HCT116 (cell line): ENCODE results near the gene RBM47. TPM values are rescaled to one million over a fixed set of nuclear protein-coding genes. Genes with fewer than 3 reads are reported as not detected.

Source experiments
- ATAC-seq: fragments of 200-7000 bp; cut with Tn5 transposase; 2 replicates; pipeline ENCODE4 v1.9.1; 2020; ENCODE audit warnings: mild to moderate bottlenecking, moderate library complexity
- BruUV-seq: library from RNA; stranded (reverse); fragments of 400-500 nt; replicated peaks from 2 replicates; lab custom pipeline; 2021; lab: Mats Ljungman, UMichigan
- CTCF ChIA-PET: fragments of 300-600 bp; sonication (Branson Sonifier 250); formaldehyde crosslinking; loops from one replicate; lab custom pipeline; 2021; ENCODE audit warnings: antibody characterized with exemption; lab: Charles Lee
- POLR2A ChIA-PET: fragments of 300-600, 350-600 bp; sonication (Branson Sonifier 250); formaldehyde crosslinking; loops from one replicate; lab custom pipeline; 2021; ENCODE audit warnings: antibody characterized with exemption; lab: Charles Lee
- RAD21 ChIA-PET, 2 experiments: fragments of 300-600 bp; sonication (Branson Sonifier 250); formaldehyde crosslinking; loops; one replicate each; lab custom pipeline; 2023; ENCODE audit warnings: low total read pairs in 2 of 2; ENCODE audit not compliant: uncharacterized antibody in 2 of 2, unreplicated experiment in 2 of 2, low non-redundant PET in 1 of 2; lab: Charles Lee
- DNase-seq: peaks from one replicate; pipeline ENCODE4 v3.0.0-alpha.2; 2010; ENCODE audit warnings: low read depth, low spot score
- H2AFZ ChIP-seq: fragments of 200-600 bp; shearing (Covaris generic), sonication (generic); 2 replicates; pipeline ENCODE4 v1.6.1; 2017; ENCODE audit warnings: low read depth, mixed run types, mixed read lengths, antibody characterized with exemption, low read length; ENCODE audit not compliant: poor library complexity, severe bottlenecking
- H3K27ac ChIP-seq: 2 replicates; pipeline ENCODE4 v1.5.1; 2012; ENCODE audit warnings: low read depth, low read length
- H3K27me3 ChIP-seq: fragments of 200-600 bp; sonication (generic); 2 replicates; pipeline ENCODE4 v1.6.1; 2016; ENCODE audit warnings: mixed run types, low read length, mixed read lengths; ENCODE audit not compliant: insufficient read depth
- H3K36me3 ChIP-seq, 2 experiments: fragments of 200-500 bp in 1 of 2; fragments of 200-600 bp in 1 of 2; sonication (Bioruptor generic) in 1 of 2; sonication (generic) in 1 of 2; 2 replicates each; pipeline versions ENCODE4 v1.5.1 to v1.6.1; 2014 to 2016; ENCODE audit warnings: low read length in 2 of 2, inconsistent platforms in 1 of 2, mixed read lengths in 1 of 2, mixed run types in 1 of 2; ENCODE audit not compliant: insufficient read depth in 2 of 2, control insufficient read depth in 1 of 2
- H3K4me1 ChIP-seq, 2 experiments: fragments of 200-600 bp in 1 of 2; sonication (generic) in 1 of 2; 2 replicates each; pipeline versions ENCODE4 v1.5.1 to v1.6.1; 2012 to 2017; ENCODE audit warnings: low read length in 2 of 2, inconsistent platforms in 1 of 2, mild to moderate bottlenecking in 1 of 2, mixed read lengths in 1 of 2, mixed run types in 1 of 2, moderate library complexity in 1 of 2; ENCODE audit not compliant: insufficient read depth in 2 of 2, control insufficient read depth in 1 of 2
- H3K4me2 ChIP-seq: fragments of 200-600 bp; sonication (generic); 2 replicates; pipeline ENCODE4 v1.6.1; 2017; ENCODE audit warnings: mixed run types, low read length, mixed read lengths
- H3K4me3 ChIP-seq, 2 experiments: fragments of 200-600 bp in 1 of 2; sonication (generic) in 1 of 2; replicated peaks in 1 of 2; 2 replicates each; pipeline ENCODE4 v1.5.1; 2011 to 2016; ENCODE audit warnings: low read length in 2 of 2, control low read depth in 1 of 2, low read depth in 1 of 2, mild to moderate bottlenecking in 1 of 2, mixed read lengths in 1 of 2, mixed run types in 1 of 2
- H3K79me2 ChIP-seq: fragments of 200-600 bp; sonication (generic); 2 replicates; pipeline ENCODE4 v1.6.1; 2017; ENCODE audit warnings: mild to moderate bottlenecking, mixed run types, low read length, moderate library complexity, mixed read lengths; ENCODE audit not compliant: insufficient read depth
- H3K9ac ChIP-seq: fragments of 200-600 bp; sonication (generic); 2 replicates; pipeline ENCODE4 v1.6.1; 2016; ENCODE audit warnings: low read length, mixed read lengths
- H3K9me2 ChIP-seq: fragments of 200-600 bp; sonication (generic), shearing (Covaris generic); 2 replicates; pipeline ENCODE4 v1.6.1; 2017; ENCODE audit warnings: mixed run types, mild to moderate bottlenecking, moderate library complexity; ENCODE audit not compliant: insufficient read depth
- H3K9me3 ChIP-seq, 2 experiments: fragments of 200-500 bp in 1 of 2; fragments of 200-600 bp in 1 of 2; sonication (Bioruptor generic) in 1 of 2; sonication (generic) in 1 of 2; 2 replicates each; pipeline ENCODE4 v1.6.1; 2014 to 2017; ENCODE audit warnings: low read length in 2 of 2, mixed read lengths in 2 of 2, inconsistent platforms in 1 of 2, low read depth in 1 of 2, mild to moderate bottlenecking in 1 of 2, mixed run types in 1 of 2, moderate library complexity in 1 of 2; ENCODE audit not compliant: control insufficient read depth in 1 of 2, insufficient read depth in 1 of 2
- H4K20me1 ChIP-seq: fragments of 200-600 bp; sonication (generic), shearing (Covaris generic); 2 replicates; pipeline ENCODE4 v1.6.1; 2017; ENCODE audit warnings: mixed run types, mild to moderate bottlenecking, moderate library complexity; ENCODE audit not compliant: insufficient read depth
- CBX3 ChIP-seq: IDR thresholded peaks from 2 replicates; pipeline ENCODE4 v1.6.1; 2012; ENCODE audit warnings: low read depth
- EGR1 ChIP-seq: IDR thresholded peaks from 2 replicates; pipeline ENCODE4 v1.6.1; 2012; ENCODE audit warnings: low read depth
- EZH2 ChIP-seq: fragments of 200-600 bp; sonication (generic); IDR thresholded peaks from 2 replicates; pipeline ENCODE4 v1.6.1; 2017; ENCODE audit warnings: antibody characterized with exemption, mixed run types
- FOSL1 ChIP-seq: IDR thresholded peaks from 2 replicates; pipeline ENCODE4 v1.6.1; 2012; ENCODE audit warnings: low read depth
- SIN3A ChIP-seq: IDR thresholded peaks from 2 replicates; pipeline ENCODE4 v1.6.1; 2012; ENCODE audit warnings: low read depth
- intact Hi-C: fragments of 100-400 bp; cut with micrococcal nuclease; formaldehyde crosslinking; loops from 2 replicates; pipeline ENCODE4 v1.10.0; 2022
- total RNA-seq: library from RNA; stranded (reverse); gene quantifications from one replicate; pipeline ENCODE4 v1.2.1, GENCODE V29; 2021; ENCODE audit not compliant: unreplicated experiment
- TF ChIP-seq, protein P1 (sequence below): IDR thresholded peaks from 2 replicates; pipeline ENCODE4 v1.6.1; 2011; ENCODE audit warnings: mild to moderate bottlenecking, low read length, moderate library complexity; ENCODE audit not compliant: insufficient replicate concordance; ENCODE audit errors: extremely low read depth
- TF ChIP-seq, protein P2 (sequence below): IDR thresholded peaks from 2 replicates; pipeline ENCODE4 v1.6.1; 2012; ENCODE audit warnings: low read depth

Gene RBM47
- total RNA-seq, 1 experiment from 2014 or later, result 22.2 TPM

DNA sequence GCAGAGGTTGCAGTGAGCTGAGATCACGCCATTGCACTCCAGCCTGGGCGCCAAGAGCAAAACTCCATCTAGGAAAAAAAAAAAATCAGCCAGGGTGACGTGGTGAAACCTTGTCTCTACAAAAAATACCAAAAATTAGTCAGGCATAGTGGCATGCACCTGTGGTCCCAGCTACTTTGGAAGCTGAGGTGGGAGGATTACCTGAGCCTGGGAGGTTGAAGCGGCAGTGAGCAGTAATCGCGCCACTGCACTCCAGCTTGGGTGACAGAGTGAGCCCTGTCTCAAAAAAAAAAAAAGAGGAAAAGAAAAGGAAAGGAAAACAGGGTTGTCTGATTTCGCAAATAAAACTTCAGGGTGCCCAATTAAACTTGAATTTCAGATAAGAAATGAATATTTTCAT, 106.1 kb downstream of the RBM47 start:
- Histone ChIP-seq H3K9me2 (no peaks in the 10 kb centered on the region), H3K27me3 (no peaks in the 10 kb centered on the region), H3K36me3 (no peaks in the 10 kb centered on the region), H3K4me1 (peaks cover 17 to 21% of the 10 kb centered on the region in 2 experiments), H3K9ac (no peak overlapping the region), H4K20me1 (no peaks in the 10 kb centered on the region), H3K9me3 (no peaks in the 10 kb centered on the region), H3K27ac (no peak overlapping the region), H3K4me2 (no peak overlapping the region), H3K79me2 (no peaks in the 10 kb centered on the region), H3K4me3 (no peak overlapping the region), H2AFZ (no peak overlapping the region)
- CTCF ChIA-PET, result no interaction called here
- no TSS peak for BruUV-seq
- ATAC-seq, result no peak
- POLR2A ChIA-PET, result no interaction called here
- intact Hi-C loops, result no loop called here
- DNase-seq, result no peak
- RAD21 ChIA-PET, result no interaction called here
- TF ChIP-seq, protein P1, sequence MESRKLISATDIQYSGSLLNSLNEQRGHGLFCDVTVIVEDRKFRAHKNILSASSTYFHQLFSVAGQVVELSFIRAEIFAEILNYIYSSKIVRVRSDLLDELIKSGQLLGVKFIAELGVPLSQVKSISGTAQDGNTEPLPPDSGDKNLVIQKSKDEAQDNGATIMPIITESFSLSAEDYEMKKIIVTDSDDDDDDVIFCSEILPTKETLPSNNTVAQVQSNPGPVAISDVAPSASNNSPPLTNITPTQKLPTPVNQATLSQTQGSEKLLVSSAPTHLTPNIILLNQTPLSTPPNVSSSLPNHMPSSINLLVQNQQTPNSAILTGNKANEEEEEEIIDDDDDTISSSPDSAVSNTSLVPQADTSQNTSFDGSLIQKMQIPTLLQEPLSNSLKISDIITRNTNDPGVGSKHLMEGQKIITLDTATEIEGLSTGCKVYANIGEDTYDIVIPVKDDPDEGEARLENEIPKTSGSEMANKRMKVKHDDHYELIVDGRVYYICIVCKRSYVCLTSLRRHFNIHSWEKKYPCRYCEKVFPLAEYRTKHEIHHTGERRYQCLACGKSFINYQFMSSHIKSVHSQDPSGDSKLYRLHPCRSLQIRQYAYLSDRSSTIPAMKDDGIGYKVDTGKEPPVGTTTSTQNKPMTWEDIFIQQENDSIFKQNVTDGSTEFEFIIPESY, result no peak
- TF ChIP-seq EZH2 (no peak), CBX3 (no peak), SIN3A (no peak), EGR1 (no peak), FOSL1 (no peak)
- TF ChIP-seq, protein P2, sequence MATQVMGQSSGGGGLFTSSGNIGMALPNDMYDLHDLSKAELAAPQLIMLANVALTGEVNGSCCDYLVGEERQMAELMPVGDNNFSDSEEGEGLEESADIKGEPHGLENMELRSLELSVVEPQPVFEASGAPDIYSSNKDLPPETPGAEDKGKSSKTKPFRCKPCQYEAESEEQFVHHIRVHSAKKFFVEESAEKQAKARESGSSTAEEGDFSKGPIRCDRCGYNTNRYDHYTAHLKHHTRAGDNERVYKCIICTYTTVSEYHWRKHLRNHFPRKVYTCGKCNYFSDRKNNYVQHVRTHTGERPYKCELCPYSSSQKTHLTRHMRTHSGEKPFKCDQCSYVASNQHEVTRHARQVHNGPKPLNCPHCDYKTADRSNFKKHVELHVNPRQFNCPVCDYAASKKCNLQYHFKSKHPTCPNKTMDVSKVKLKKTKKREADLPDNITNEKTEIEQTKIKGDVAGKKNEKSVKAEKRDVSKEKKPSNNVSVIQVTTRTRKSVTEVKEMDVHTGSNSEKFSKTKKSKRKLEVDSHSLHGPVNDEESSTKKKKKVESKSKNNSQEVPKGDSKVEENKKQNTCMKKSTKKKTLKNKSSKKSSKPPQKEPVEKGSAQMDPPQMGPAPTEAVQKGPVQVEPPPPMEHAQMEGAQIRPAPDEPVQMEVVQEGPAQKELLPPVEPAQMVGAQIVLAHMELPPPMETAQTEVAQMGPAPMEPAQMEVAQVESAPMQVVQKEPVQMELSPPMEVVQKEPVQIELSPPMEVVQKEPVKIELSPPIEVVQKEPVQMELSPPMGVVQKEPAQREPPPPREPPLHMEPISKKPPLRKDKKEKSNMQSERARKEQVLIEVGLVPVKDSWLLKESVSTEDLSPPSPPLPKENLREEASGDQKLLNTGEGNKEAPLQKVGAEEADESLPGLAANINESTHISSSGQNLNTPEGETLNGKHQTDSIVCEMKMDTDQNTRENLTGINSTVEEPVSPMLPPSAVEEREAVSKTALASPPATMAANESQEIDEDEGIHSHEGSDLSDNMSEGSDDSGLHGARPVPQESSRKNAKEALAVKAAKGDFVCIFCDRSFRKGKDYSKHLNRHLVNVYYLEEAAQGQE, result no peak
